Esophagus (tissue), 2 donors: ENCODE measurements around the gene SIK2. TPM values are rescaled to one million over a fixed set of nuclear protein-coding genes. Genes with fewer than 3 reads are reported as not detected.
A peak's percentile ranks its signal among the peaks of the same experiment; 100 is the strongest.

ENCODE experiments used
- H3K27ac ChIP-seq, 2 donors: one replicate each; pipeline ENCODE4 v1.5.1; 2013; ENCODE audit warnings: low read depth in 2 of 2, mild to moderate bottlenecking in 2 of 2, inconsistent platforms in 1 of 2, low read length in 1 of 2, moderate library complexity in 1 of 2
- H3K27me3 ChIP-seq, 2 donors: one replicate each; pipeline ENCODE4 v1.6.1; 2013; ENCODE audit warnings: low read length in 2 of 2, control low read depth in 1 of 2, mild to moderate bottlenecking in 1 of 2; ENCODE audit not compliant: insufficient read depth in 2 of 2, control insufficient read depth in 1 of 2
- H3K36me3 ChIP-seq, 2 donors: one replicate each; pipeline ENCODE4 v1.6.1; 2013; ENCODE audit warnings: low read length in 1 of 2; ENCODE audit not compliant: control insufficient read depth in 2 of 2, insufficient read depth in 2 of 2
- H3K4me1 ChIP-seq, 2 donors: one replicate each; pipeline ENCODE4 v1.6.1; 2013; ENCODE audit warnings: low read length in 1 of 2; ENCODE audit not compliant: control insufficient read depth in 2 of 2, insufficient read depth in 2 of 2
- H3K4me3 ChIP-seq, 2 donors: one replicate each; pipeline ENCODE4 v1.5.1; 2013; ENCODE audit warnings: low read length in 2 of 2, mild to moderate bottlenecking in 2 of 2, low read depth in 1 of 2, moderate library complexity in 1 of 2
- H3K9me3 ChIP-seq, 2 donors: one replicate each; pipeline ENCODE4 v1.6.1; 2013; ENCODE audit warnings: mild to moderate bottlenecking in 2 of 2, low read depth in 1 of 2, low read length in 1 of 2, moderate library complexity in 1 of 2; ENCODE audit not compliant: control insufficient read depth in 2 of 2, insufficient read depth in 1 of 2
- WGBS, 2 donors: extraction: QIAGEN DNeasy Blood & Tissue Kit; methylation state at CpG; one replicate each; pipeline ENCODE4 v1.1.7; 2013; 5-methylcytosine and 5-hydroxymethylcytosine counted together
- polyA plus RNA-seq, 2 donors: library from polyadenylated mRNA; stranded (reverse); fragments of 200-250 nt; gene quantifications; one replicate each; pipeline ENCODE4 v1.2.3, GENCODE V29; 2013
- donor health status: healthy with polysubstance abuse.
- donor health status: Bipolar disorder and iron deficiency.

The SIK2 gene
- polyA plus RNA-seq, 2 donors, result 2.7 to 2.8 TPM

GRCh38 chr11:111736621-111737443 lies 134.6 kb downstream of the SIK2 start:
- H3K27me3 ChIP-seq, result no peaks in the 10 kb centered on the region
- peak overlapping the region; percentile 90 to 95 for H3K27ac ChIP-seq
- no peaks in the 10 kb centered on the region for H3K9me3 ChIP-seq
- H3K36me3 ChIP-seq, result peaks cover 0 to 8% of the 10 kb centered on the region in 2 donors
- peaks cover 2 to 32% of the 10 kb centered on the region in 2 donors for H3K4me1 ChIP-seq
- H3K4me3 ChIP-seq, result no peak overlapping the region
- 57 to 70% methylated on average over 15 of the region's 15 CpGs for WGBS, 2 donors

DNA sequence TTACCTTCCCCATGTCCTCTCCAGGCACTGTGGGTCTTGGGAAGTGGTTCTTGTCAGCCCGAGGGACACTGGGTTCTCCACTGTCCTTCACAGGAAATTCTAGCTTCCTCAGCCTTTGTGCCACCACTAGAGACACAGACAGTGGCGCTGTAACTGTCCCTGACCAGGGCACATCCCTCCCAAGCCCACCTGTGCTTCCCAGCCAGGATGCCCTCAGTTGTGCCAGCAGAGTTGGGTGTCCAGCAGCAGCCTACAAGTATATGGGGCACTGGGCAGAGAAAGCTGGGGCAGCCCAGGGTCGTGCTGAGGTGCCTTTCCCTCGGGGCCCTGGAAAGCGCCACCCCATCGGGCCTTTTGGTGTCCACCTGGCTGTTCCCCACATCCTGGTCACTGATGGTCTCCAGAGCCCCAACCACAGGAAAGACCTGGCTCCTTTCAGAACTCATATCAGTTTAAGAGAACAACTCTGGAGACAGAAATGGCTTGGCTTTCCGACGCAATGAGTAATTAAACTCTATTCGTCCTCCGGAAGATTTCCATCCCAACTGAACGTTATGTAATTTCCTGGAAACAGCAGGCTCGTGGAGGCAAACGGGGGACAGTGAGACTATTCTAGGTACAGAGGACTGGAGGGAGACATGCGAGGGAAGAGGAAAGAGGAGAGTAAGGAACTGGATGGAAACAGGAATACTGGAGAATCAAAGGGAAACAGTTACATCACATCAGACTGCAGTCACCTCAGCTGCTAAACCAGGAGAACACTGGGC lies 135.4 kb downstream of the SIK2 start:
- H3K27me3 ChIP-seq, result no peaks in the 10 kb centered on the region
- H3K9me3 ChIP-seq, result no peaks in the 10 kb centered on the region
- H3K4me1 ChIP-seq, result peaks cover 2 to 32% of the 10 kb centered on the region in 2 donors
- peaks cover 0 to 8% of the 10 kb centered on the region in 2 donors for H3K36me3 ChIP-seq
- peak overlapping the region; percentile 82 to 90 for H3K27ac ChIP-seq
- H3K4me3 ChIP-seq, result no peak overlapping the region
- WGBS, 2 donors, result 59 to 66% methylated on average over 14 of the region's 14 CpGs

- H3K4me3 ChIP-seq, result no peak overlapping the region
- H3K4me1 ChIP-seq, result peaks cover 2 to 22% of the 10 kb centered on the region in 2 donors
- WGBS, 2 donors, result 92 to 100% methylated on average over 2 of the region's 2 CpGs
- H3K27me3 ChIP-seq, result no peaks in the 10 kb centered on the region
- peaks cover 5 to 8% of the 10 kb centered on the region in 2 donors for H3K36me3 ChIP-seq
- no peaks in the 10 kb centered on the region for H3K9me3 ChIP-seq
- H3K27ac ChIP-seq, result no peak overlapping the region
Measured at GRCh38 chr11:111739299-111739698, 137.1 kb downstream of the SIK2 start.

GRCh38 chr11:111741751-111742150 lies 139.5 kb downstream of the SIK2 start:
- H3K4me3 ChIP-seq, result no peak overlapping the region
- peaks cover 2 to 6% of the 10 kb centered on the region in 2 donors for H3K4me1 ChIP-seq
- H3K27ac ChIP-seq, result no peak overlapping the region
- no peaks in the 10 kb centered on the region for H3K9me3 ChIP-seq
- H3K36me3 ChIP-seq, result peaks cover 5 to 11% of the 10 kb centered on the region in 2 donors
- no peaks in the 10 kb centered on the region for H3K27me3 ChIP-seq
- WGBS, 2 donors, result 82 to 87% methylated on average over 2 of the region's 2 CpGs

DNA sequence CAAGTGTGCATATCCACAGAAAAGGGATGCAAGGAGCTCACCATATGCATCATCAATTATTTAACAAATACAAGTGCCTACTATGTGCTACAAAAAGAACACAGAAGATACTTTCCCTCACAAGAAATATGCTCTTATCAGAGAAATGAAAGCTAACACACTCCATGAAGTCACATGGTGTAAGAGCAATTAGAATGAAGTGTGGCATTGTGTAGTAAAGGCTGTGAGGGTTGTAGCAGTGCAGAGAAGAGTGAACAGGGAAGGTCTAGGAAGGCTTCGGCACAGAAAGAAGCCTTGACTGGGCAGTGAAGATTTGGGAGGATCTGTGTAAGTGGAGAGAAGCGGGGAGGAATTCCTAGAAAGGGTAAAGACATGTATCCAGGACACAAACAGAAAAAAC lies 141.5 kb downstream of the SIK2 start:
- no peak overlapping the region for H3K27ac ChIP-seq
- no peaks in the 10 kb centered on the region for H3K4me1 ChIP-seq
- no peaks in the 10 kb centered on the region for H3K27me3 ChIP-seq
- WGBS, 2 donors, result 96 to 97% methylated on average over 2 of the region's 2 CpGs
- H3K4me3 ChIP-seq, result no peak overlapping the region
- H3K36me3 ChIP-seq, result peaks cover 11 to 15% of the 10 kb centered on the region in 2 donors
- no peaks in the 10 kb centered on the region for H3K9me3 ChIP-seq

DNA sequence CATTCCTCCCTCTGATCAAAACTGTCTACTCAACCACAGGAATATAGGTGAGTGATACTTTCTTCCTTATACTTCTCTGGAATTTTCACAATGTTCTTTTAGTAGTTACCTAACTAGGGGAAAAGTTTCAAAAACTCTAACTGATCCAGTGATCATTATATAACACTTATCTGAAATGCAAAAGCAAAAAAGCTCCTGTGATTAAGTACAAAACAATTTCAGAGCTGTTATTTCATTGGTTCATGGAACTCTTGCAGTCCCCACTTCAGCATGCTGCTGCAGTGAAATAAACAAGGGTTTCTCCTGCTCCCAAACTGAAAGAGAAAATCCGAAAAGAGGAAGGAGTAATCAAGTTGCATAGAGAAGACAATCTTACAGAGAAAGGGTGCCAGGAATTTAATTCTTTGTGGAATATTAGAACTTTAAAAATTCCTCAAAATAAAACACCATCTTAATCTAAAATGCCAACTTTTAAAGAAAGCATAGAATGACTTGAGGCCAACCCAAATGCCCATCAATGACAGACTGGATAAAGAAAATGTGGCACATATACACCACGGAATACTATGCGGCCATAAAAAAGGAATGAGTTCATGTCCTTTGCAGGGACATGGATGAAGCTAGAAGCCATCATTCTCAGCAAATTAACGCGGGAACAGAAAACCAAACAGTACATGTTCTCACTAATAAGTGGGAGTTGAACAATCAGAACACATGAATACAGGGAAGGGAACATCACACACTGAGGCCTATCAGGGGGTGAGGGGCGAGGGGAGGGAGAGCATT lies 143.7 kb downstream of the SIK2 start:
- Histone ChIP-seq H3K36me3 (peaks cover 11 to 16% of the 10 kb centered on the region in 2 donors), H3K4me3 (no peak overlapping the region), H3K4me1 (no peaks in the 10 kb centered on the region), H3K9me3 (no peaks in the 10 kb centered on the region), H3K27ac (no peak overlapping the region), H3K27me3 (no peaks in the 10 kb centered on the region)
- WGBS, 2 donors, result 89 to 91% methylated on average over 6 of the region's 6 CpGs

DNA sequence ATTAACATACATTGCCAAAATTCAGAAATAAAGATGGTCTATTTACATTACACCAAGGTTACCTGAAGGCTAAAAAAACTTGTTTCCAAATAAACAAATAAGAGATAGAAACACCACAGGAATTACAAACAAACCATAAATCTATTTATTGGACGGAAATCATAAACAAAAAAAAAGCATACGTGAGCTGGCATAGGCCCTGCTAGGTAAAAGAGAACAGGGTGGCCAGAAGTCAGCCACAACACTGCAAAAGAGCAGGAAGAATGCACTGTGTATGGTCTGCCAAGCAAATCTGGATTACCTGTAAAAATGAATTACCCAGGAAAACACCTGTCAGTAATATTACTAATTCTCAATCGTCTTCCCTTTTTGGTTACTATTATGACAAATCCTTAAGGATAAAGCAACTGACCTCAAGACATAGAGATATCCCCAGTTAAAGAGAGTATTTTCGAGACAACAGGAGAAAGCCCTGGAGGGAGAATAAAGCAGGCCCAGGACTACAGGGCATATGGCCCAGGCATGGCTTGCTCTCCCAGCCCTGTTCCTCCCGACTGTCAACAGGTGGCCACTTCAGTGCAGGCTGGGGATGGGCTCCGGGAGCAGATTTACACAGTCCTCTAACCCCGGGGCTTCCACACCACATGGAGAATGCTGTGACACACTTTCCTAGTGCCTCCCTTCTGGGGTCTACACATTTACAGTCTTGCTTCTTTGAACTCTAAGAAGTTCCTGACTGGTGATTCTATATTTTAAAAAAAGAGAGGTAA lies 146.0 kb downstream of the SIK2 start:
- H3K4me1 ChIP-seq, result no peaks in the 10 kb centered on the region
- H3K4me3 ChIP-seq, result no peak overlapping the region
- no peak overlapping the region for H3K27ac ChIP-seq
- H3K36me3 ChIP-seq, result peaks cover 14 to 16% of the 10 kb centered on the region in 2 donors
- H3K27me3 ChIP-seq, result no peaks in the 10 kb centered on the region
- H3K9me3 ChIP-seq, result no peaks in the 10 kb centered on the region
- 72 to 74% methylated on average over 7 of the region's 7 CpGs for WGBS, 2 donors

DNA sequence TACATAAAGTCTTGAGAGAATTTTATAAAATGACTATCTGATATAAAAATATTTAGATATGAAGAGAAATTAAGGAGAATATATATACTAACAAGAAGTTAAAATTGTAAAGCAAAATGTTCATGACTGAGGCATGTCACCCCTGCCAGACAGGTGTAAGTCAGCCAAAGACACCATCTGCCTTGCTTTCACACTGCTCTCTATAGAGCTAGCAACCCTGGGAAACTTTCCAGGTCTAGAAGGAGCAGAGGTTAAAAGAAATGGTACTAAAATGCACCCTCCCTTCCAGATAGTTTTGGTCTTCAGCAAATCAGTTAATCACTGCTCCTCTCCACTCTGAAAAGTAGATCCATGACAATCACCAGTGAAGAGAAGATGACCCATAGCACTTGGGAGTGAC lies 147.4 kb downstream of the SIK2 start:
- no peak overlapping the region for H3K4me3 ChIP-seq
- peaks cover 8 to 20% of the 10 kb centered on the region in 2 donors for H3K36me3 ChIP-seq
- no peak overlapping the region for H3K27ac ChIP-seq
- H3K9me3 ChIP-seq, result no peaks in the 10 kb centered on the region
- no peaks in the 10 kb centered on the region for H3K27me3 ChIP-seq
- peaks cover 0 to 2% of the 10 kb centered on the region in 2 donors for H3K4me1 ChIP-seq

DNA sequence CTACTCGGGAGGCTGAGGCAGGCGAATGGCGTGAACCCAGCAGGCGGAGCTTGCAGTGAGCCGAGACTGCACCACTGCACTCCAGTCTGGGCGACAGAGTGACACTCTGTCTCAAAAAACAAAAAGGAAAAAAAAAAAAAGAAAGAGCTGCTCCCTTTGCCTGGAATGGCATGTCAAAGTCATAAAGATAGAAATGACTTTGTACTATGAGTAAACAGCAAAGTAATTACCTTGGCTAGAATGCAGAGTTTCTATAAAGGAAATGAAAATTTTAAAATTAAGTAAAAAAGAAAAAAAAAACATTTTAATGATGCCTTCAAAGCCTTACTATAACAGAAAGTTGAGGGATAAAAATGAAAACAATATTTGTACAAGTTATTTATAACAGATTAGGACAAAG lies 153.8 kb downstream of the SIK2 start:
- no peaks in the 10 kb centered on the region for H3K9me3 ChIP-seq
- no peak overlapping the region for H3K4me3 ChIP-seq
- WGBS, 2 donors, result 97% methylated on average over 6 of the region's 6 CpGs
- H3K4me1 ChIP-seq, result peaks cover 0 to 2% of the 10 kb centered on the region in 2 donors
- H3K27me3 ChIP-seq, result no peaks in the 10 kb centered on the region
- H3K36me3 ChIP-seq, result peaks cover 7 to 15% of the 10 kb centered on the region in 2 donors
- H3K27ac ChIP-seq, result no peak overlapping the region
